Breast epithelium (tissue), 3 donors: ENCODE results near the gene RHBDF1.

ENCODE experiments used
- POLR2A ChIP-seq: fragments of 450-650 bp; IDR thresholded peaks from one replicate; pipeline ENCODE4 v1.6.1; 2016; ENCODE audit warnings: antibody characterized with exemption, mild to moderate bottlenecking, moderate library complexity
- TF ChIP-seq, protein P1 (sequence below), 3 donors: fragments of 450-650 bp; IDR thresholded peaks; one replicate each; pipeline ENCODE4 v1.5.1; 2016 to 2017; ENCODE audit warnings: antibody characterized with exemption in 3 of 3, mild to moderate bottlenecking in 3 of 3, moderate library complexity in 3 of 3

DNA sequence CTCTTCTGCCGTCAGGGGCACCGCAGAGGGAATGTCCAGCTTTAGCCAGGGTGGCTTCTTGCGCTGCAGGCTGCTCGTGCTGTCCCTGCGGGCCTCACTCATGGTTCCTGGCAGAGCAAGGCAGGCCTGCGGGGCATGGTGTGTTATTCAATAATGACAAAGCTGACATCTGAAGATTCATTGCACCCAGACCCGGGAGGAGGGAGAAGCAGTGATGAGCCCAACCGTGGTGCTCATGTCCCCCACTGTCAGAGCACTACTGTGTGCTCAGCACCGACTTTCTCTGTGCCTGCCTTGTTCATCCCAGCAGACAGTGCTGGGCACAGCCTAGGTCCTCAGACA lies 7.5 kb downstream of the RHBDF1 start:
- TF ChIP-seq, protein P1, sequence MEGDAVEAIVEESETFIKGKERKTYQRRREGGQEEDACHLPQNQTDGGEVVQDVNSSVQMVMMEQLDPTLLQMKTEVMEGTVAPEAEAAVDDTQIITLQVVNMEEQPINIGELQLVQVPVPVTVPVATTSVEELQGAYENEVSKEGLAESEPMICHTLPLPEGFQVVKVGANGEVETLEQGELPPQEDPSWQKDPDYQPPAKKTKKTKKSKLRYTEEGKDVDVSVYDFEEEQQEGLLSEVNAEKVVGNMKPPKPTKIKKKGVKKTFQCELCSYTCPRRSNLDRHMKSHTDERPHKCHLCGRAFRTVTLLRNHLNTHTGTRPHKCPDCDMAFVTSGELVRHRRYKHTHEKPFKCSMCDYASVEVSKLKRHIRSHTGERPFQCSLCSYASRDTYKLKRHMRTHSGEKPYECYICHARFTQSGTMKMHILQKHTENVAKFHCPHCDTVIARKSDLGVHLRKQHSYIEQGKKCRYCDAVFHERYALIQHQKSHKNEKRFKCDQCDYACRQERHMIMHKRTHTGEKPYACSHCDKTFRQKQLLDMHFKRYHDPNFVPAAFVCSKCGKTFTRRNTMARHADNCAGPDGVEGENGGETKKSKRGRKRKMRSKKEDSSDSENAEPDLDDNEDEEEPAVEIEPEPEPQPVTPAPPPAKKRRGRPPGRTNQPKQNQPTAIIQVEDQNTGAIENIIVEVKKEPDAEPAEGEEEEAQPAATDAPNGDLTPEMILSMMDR (IDR thresholded peaks at IDR 0.05) = no peak
- TF ChIP-seq POLR2A = no peak
